Ovary (tissue), 9 donors: Measurements from ENCODE around the gene LETM1. TPM values are rescaled to one million over a fixed set of nuclear protein-coding genes. Genes with fewer than 3 reads are reported as not detected.

Experiments
- DNase-seq, 5 donors: peaks; one replicate each; pipeline ENCODE4 v3.0.0-alpha.2; 2019 to 2020
- H3K27ac ChIP-seq, 2 donors: fragments of 200-600 bp; one replicate each; pipeline versions ENCODE4 v1.5.1 to v1.8.0; 2019 to 2022
- H3K27me3 ChIP-seq: fragments of 200-600 bp; one replicate; pipeline ENCODE4 v1.8.0; 2022
- H3K36me3 ChIP-seq: fragments of 200-600 bp; sonication (generic); one replicate; pipeline ENCODE4 v1.5.1; 2019
- H3K4me1 ChIP-seq: one replicate; pipeline ENCODE4 v1.8.1; 2013; ENCODE audit warnings: mild to moderate bottlenecking, moderate library complexity; ENCODE audit not compliant: insufficient read depth
- H3K4me3 ChIP-seq: fragments of 200-600 bp; sonication (generic); one replicate; pipeline ENCODE4 v1.5.1; 2017
- H3K9me3 ChIP-seq, 2 donors: fragments of 200-600 bp in 1 of 2; sonication (generic) in 1 of 2; one replicate each; pipeline versions ENCODE4 v1.5.1 to v1.8.1; 2013 to 2019; ENCODE audit warnings: mild to moderate bottlenecking in 1 of 2, moderate library complexity in 1 of 2
- EP300 ChIP-seq: sonication (generic); formaldehyde crosslinking; IDR thresholded peaks from one replicate; pipeline ENCODE4 v1.6.1; 2017; ENCODE audit warnings: antibody characterized with exemption
- POLR2A ChIP-seq: fragments of 450-650 bp; IDR thresholded peaks from one replicate; pipeline ENCODE4 v1.6.1; 2017; ENCODE audit warnings: antibody characterized with exemption, mild to moderate bottlenecking, moderate library complexity
- WGBS, 3 donors: extraction: QIAGEN DNeasy Blood & Tissue Kit in 1 of 3; methylation state at CpG; one replicate each; pipeline versions ENCODE4 v1.1.5 to v1.1.7; 2013 to 2017; 5-methylcytosine and 5-hydroxymethylcytosine counted together
- intact Hi-C, 4 donors: fragments of 100-400 bp; cut with DNase I; formaldehyde crosslinking; loops; one replicate each; pipeline versions ENCODE4 v1.11.0 to v1.15.1; 2022 to 2023
- polyA plus RNA-seq, 2 donors: library from polyadenylated mRNA; stranded (reverse); fragments of 200-250 nt in 1 of 2; fragments of 350-450 nt in 1 of 2; fragmentation: Illumina TruSeq in 1 of 2; extraction: RNeasy Lipid Tissue Mini Kit (QIAGEN cat#74804) in 1 of 2; gene quantifications; one replicate each; pipeline ENCODE4 v1.2.3, GENCODE V29; 2013 to 2014
- total RNA-seq, 7 donors: library from RNA; depleted of rRNA in 2 of 7; stranded (reverse); fragments of >200 nt in 2 of 7; fragmentation: NEBNext Ultra II Directional in 3 of 7; extraction: Animal tissue kit (Norgen Biotek cat#: 25700) in 3 of 7; gene quantifications; one replicate each; pipeline versions ENCODE4 v1.1.0 to v1.2.4, GENCODE V29; 2016 to 2023
- TF ChIP-seq, protein P1 (sequence below), 3 donors: fragments of 450-650 bp in 2 of 3; fragments of 200-600 bp in 1 of 3; IDR thresholded peaks; one replicate each; pipeline versions ENCODE4 v1.5.1 to v1.8.0; 2016 to 2022; ENCODE audit warnings: antibody characterized with exemption in 3 of 3, mild to moderate bottlenecking in 1 of 3
- donor health status: DM: no; HTN: no; CAD: no; lungs with moderate emphysema.
- donor health status: DM: no; HTN: no; CAD: no.
- donor health status: Bipolar disorder and iron deficiency.
- donor health status: DM: yes; HTN: yes; CAD: no.
- donor health status: DM: no; HTN: no; CAD: no.
- donor health status: DM: yes; HTN: yes; CAD: no.

LETM1 gene
- total and polyA plus RNA-seq, 9 donors = 9.3 to 43.6 (median 30.5) TPM

DNA sequence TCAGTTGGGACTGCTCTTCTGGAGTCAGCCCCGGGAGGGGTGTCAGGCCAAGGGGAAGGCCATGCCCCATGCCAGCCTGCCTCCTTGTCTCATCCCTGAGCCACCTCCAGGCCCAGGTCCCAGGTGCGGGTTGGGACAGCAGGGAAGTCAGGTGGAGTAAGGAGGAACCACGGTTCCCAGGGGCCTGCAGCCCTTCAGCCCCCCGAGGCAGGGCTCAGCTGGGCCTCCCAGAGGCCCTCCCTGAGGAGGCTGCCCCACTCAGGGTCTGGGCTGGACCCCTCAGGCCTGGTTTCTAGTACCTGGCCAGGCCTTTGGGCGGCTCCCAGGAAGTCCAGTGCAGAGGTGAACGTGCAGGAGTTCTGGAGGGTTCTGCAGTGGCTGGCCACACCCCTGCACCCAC lies 86.3 kb downstream of the LETM1 start:
- Histone ChIP-seq H3K9me3 (no peaks in the 10 kb centered on the region), H3K27ac (no peak overlapping the region), H3K27me3 (no peaks in the 10 kb centered on the region), H3K4me3 (no peak overlapping the region), H3K36me3 (no peaks in the 10 kb centered on the region), H3K4me1 (no peaks in the 10 kb centered on the region)
- TF ChIP-seq POLR2A = no peak
- TF ChIP-seq EP300 = no peak
- TF ChIP-seq, protein P1, sequence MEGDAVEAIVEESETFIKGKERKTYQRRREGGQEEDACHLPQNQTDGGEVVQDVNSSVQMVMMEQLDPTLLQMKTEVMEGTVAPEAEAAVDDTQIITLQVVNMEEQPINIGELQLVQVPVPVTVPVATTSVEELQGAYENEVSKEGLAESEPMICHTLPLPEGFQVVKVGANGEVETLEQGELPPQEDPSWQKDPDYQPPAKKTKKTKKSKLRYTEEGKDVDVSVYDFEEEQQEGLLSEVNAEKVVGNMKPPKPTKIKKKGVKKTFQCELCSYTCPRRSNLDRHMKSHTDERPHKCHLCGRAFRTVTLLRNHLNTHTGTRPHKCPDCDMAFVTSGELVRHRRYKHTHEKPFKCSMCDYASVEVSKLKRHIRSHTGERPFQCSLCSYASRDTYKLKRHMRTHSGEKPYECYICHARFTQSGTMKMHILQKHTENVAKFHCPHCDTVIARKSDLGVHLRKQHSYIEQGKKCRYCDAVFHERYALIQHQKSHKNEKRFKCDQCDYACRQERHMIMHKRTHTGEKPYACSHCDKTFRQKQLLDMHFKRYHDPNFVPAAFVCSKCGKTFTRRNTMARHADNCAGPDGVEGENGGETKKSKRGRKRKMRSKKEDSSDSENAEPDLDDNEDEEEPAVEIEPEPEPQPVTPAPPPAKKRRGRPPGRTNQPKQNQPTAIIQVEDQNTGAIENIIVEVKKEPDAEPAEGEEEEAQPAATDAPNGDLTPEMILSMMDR (IDR thresholded peaks at IDR 0.05) = no peak
- WGBS, 3 donors = 83 to 90% (median 86%) methylated on average over 6 of the region's 6 CpGs
- intact Hi-C loops = no loop called here
- DNase-seq = no peak

- WGBS, 3 donors = 90 to 91% (median 90%) methylated on average over 21 to 23 of the region's 23 CpGs
- intact Hi-C loops = no loop called here
- no peaks in the 10 kb centered on the region for H3K36me3 ChIP-seq
- no peaks in the 10 kb centered on the region for H3K9me3 ChIP-seq
- TF ChIP-seq POLR2A = no peak
- TF ChIP-seq EP300 = no peak
- TF ChIP-seq, protein P1 (IDR thresholded peaks at IDR 0.05) = no peak
- H3K27me3 ChIP-seq = no peaks in the 10 kb centered on the region
- H3K4me1 ChIP-seq = peaks cover 2% of the 10 kb centered on the region
- H3K27ac ChIP-seq = no peak overlapping the region
- no peak for DNase-seq
- H3K4me3 ChIP-seq = no peak overlapping the region
Measured at GRCh38 chr4:1768367-1769034, 87.5 kb downstream of the LETM1 start.

DNA sequence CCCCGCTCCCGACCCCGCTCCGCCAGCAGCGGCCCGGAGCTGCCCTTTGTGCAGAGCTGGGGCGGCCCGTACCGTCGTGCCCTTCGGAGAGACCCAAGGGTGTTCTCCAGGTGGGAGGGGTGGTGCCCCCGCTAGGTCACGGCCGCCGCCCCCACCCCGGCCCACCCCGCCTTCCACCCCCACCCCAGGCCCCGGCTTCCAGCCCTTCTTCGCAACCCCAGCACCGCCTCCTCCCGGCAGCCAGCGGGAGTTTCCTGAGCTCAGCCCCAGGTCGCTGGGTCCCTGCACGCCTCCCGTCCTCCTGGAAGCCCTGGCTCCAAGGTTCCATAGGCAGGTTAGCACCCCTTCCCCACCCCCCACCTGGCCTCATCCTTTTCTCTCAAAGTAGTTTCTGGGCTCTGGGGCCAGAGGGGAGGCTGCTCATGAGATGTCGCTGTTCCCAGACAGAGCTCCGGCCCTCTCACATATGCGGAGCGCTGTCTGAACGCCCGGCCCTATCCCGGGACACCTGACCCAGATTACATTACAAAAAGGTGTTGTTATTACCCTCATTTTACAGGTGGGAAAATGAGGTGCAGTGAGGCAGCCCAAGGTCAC lies 88.1 kb downstream of the LETM1 start:
- no peak for DNase-seq
- 23 to 39% (median 23%) methylated on average over 21 to 32 of the region's 32 CpGs for WGBS, 3 donors
- H3K4me3 ChIP-seq = peak overlapping the region; percentile 24
- H3K9me3 ChIP-seq = no peaks in the 10 kb centered on the region
- intact Hi-C loops = no loop called here
- TF ChIP-seq, protein P1 (IDR thresholded peaks at IDR 0.05) = no peak
- TF ChIP-seq POLR2A = no peak
- TF ChIP-seq EP300 = no peak
- no peak overlapping the region for H3K27ac ChIP-seq
- peaks cover 2% of the 10 kb centered on the region for H3K4me1 ChIP-seq
- no peaks in the 10 kb centered on the region for H3K36me3 ChIP-seq
- no peaks in the 10 kb centered on the region for H3K27me3 ChIP-seq

DNA sequence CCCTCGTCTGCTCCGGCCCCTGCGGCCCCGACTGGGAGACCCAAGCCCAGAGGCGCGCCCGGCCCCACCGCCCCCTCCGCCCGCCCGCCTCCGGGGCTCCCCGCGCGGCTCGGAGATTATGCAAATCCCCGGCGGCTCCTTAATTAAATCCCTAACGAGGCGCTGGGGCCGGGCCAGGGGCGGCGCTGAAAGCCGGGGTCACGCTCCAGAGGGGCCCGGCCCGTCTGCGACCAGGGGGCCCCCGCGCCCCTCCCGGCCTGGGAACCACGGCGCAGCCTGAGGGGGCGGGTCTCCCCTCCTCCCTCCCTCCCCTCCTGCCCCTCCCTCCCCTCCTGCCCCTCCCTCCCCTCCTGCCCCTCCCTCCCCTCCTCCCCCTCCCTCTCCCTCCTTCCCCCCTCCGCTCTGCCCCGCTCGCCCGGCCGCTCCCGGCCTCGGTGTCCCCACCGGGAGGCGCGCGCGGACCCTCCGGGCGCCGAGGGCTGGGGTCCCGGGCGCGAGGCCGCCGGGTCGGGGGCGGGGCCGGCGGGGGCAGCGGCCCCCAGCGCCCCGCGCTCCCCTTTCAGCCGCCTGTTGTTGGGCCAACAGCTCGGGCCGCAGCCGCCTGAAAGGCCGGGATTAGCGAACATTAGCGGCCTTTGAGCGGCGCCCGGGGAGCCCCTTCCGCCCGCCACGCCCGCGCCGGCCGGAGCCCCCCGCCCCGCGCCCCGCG lies 88.7 kb downstream of the LETM1 start:
- 1 to 2% (median 1%) methylated on average over 20 to 79 of the region's 84 CpGs for WGBS, 3 donors
- intact Hi-C loops = no loop called here
- H3K4me1 ChIP-seq = peaks cover 2% of the 10 kb centered on the region
- TF ChIP-seq, protein P1 (IDR thresholded peaks at IDR 0.05) = no peak
- TF ChIP-seq POLR2A (no peak), EP300 (no peak)
- H3K4me3 ChIP-seq = peak overlapping the region; percentile 24
- no peaks in the 10 kb centered on the region for H3K27me3 ChIP-seq
- peak in 1 of 5 donors; percentile 47 for DNase-seq
- no peak overlapping the region for H3K27ac ChIP-seq
- no peaks in the 10 kb centered on the region for H3K36me3 ChIP-seq
- no peaks in the 10 kb centered on the region for H3K9me3 ChIP-seq
